Endodermal cell (in vitro differentiated cells): ENCODE measurements around the gene KDM8. TPM values are rescaled to one million over a fixed set of nuclear protein-coding genes. Genes with fewer than 3 reads are reported as not detected.

Experiments
- DNase-seq: peaks from one replicate; pipeline ENCODE4 v3.0.0-alpha.2; 2017
- H3K27ac ChIP-seq: 2 replicates; pipeline ENCODE4 v1.5.1; 2013; ENCODE audit warnings: mild to moderate bottlenecking, low read depth, low read length, moderate library complexity
- H3K27me3 ChIP-seq: 2 replicates; pipeline ENCODE4 v1.6.1; 2013; ENCODE audit warnings: mild to moderate bottlenecking, low read length, moderate library complexity; ENCODE audit not compliant: insufficient read depth, control insufficient read depth, poor library complexity, severe bottlenecking
- H3K36me3 ChIP-seq: 2 replicates; pipeline ENCODE4 v1.7.0; 2013; ENCODE audit warnings: mild to moderate bottlenecking, low read length, moderate library complexity; ENCODE audit not compliant: control insufficient read depth, insufficient read depth
- H3K4me1 ChIP-seq: one replicate; pipeline ENCODE4 v1.7.0; 2013; ENCODE audit warnings: low read length; ENCODE audit not compliant: control insufficient read depth, insufficient read depth
- H3K4me3 ChIP-seq: 2 replicates; pipeline ENCODE4 v1.5.1; 2013; ENCODE audit warnings: mild to moderate bottlenecking, low read length, moderate library complexity
- H3K9ac ChIP-seq: 2 replicates; pipeline ENCODE4 v1.6.1; 2013; ENCODE audit warnings: mild to moderate bottlenecking, low read length, moderate library complexity; ENCODE audit not compliant: poor library complexity, severe bottlenecking; ENCODE audit errors: extremely low read depth
- H3K9me3 ChIP-seq: 2 replicates; pipeline ENCODE4 v1.6.1; 2013; ENCODE audit warnings: mild to moderate bottlenecking, low read length, moderate library complexity; ENCODE audit not compliant: control insufficient read depth
- H3K27ac Mint-ChIP-seq: 2 replicates; pipeline ENCODE4 v1.8.0; 2020; ENCODE audit warnings: mixed read lengths
- H3K27me3 Mint-ChIP-seq: 2 replicates; pipeline ENCODE4 v1.8.0; 2021; ENCODE audit warnings: mild to moderate bottlenecking, mixed read lengths; ENCODE audit not compliant: insufficient read depth
- H3K36me3 Mint-ChIP-seq: 2 replicates; pipeline ENCODE4 v1.8.0; 2020; ENCODE audit warnings: low read depth, mixed read lengths
- H3K4me1 Mint-ChIP-seq: 2 replicates; pipeline ENCODE4 v1.8.0; 2020; ENCODE audit warnings: mixed read lengths
- H3K4me3 Mint-ChIP-seq: 2 replicates; pipeline ENCODE4 v1.8.0; 2020; ENCODE audit warnings: mild to moderate bottlenecking, moderate library complexity, mixed read lengths
- H3K9me3 Mint-ChIP-seq: 2 replicates; pipeline ENCODE4 v1.8.0; 2020; ENCODE audit warnings: mild to moderate bottlenecking, mixed read lengths
- CTCF ChIP-seq: fragments of 200-600 bp; sonication (generic); conservative IDR thresholded peaks from 2 replicates; pipeline ENCODE4 v1.5.0; 2021; ENCODE audit warnings: antibody characterized with exemption, mild to moderate bottlenecking
- WGBS, 2 experiments: methylation state at CpG; one replicate each; pipeline versions ENCODE4 v1.1.5 to v1.1.7; 2013; ENCODE audit warnings: missing lambda C conversion rate in 2 of 2, mixed read lengths in 1 of 2; ENCODE audit not compliant: insufficient coverage in 1 of 2, insufficient read length in 1 of 2; 5-methylcytosine and 5-hydroxymethylcytosine counted together
- total RNA-seq, 2 donors: library from RNA; stranded (reverse); fragmentation: NEBNext Ultra II Directional in 1 of 2; extraction: Animal tissue kit (Norgen Biotek cat#: 25700) in 1 of 2; gene quantifications; 2 replicates in 1 of 2; 3 replicates in 1 of 2; pipeline ENCODE4 v1.2.1, GENCODE V29; 2021

The KDM8 gene
- total RNA-seq, 2 donors from 2014 or later: 11.0 to 12.1 TPM

DNA sequence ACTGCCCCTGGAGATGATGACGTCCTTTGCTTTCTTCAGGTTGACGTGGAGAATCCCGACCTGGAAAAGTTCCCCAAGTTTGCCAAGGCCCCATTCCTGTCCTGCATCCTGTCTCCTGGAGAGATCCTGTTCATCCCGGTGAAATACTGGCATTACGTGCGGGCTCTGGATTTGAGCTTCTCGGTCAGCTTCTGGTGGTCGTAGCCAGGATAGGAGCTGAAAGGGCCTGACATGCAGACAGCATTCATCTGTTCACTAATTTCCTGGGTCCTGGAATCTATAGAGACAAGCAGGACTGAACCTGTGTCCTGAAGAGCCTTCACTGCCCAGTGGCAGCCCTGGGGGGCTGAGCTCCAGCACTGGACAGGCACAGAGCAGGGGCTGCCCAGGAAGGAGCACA lies 17.2 kb downstream of the KDM8 start:
- TF ChIP-seq CTCF: no peak
- Histone ChIP-seq H3K9ac (no peak overlapping the region), H3K27me3 (no peaks in the 10 kb centered on the region), H3K9me3 (no peaks in the 10 kb centered on the region), H3K27ac (no peak overlapping the region), H3K36me3 (peaks cover 4% of the 10 kb centered on the region), H3K4me1 (no peaks in the 10 kb centered on the region), H3K4me3 (no peak overlapping the region)
- Mint-ChIP-seq H3K4me1 (peaks cover 2% of the 10 kb centered on the region), H3K27ac (no peak overlapping the region), H3K27me3 (no peaks in the 10 kb centered on the region), H3K36me3 (peaks cover 11% of the 10 kb centered on the region), H3K9me3 (no peaks in the 10 kb centered on the region), H3K4me3 (no peak overlapping the region)
- no peak for DNase-seq
- 92 to 100% methylated on average over 7 to 8 of the region's 8 CpGs for WGBS, 2 experiments

GRCh38 chr16:27220991-27221390 lies 17.7 kb downstream of the KDM8 start:
- Mint-ChIP-seq H3K27me3 (no peaks in the 10 kb centered on the region), H3K36me3 (peaks cover 8% of the 10 kb centered on the region)
- 93 to 100% methylated on average over 9 to 16 of the region's 16 CpGs for WGBS, 2 experiments

DNA sequence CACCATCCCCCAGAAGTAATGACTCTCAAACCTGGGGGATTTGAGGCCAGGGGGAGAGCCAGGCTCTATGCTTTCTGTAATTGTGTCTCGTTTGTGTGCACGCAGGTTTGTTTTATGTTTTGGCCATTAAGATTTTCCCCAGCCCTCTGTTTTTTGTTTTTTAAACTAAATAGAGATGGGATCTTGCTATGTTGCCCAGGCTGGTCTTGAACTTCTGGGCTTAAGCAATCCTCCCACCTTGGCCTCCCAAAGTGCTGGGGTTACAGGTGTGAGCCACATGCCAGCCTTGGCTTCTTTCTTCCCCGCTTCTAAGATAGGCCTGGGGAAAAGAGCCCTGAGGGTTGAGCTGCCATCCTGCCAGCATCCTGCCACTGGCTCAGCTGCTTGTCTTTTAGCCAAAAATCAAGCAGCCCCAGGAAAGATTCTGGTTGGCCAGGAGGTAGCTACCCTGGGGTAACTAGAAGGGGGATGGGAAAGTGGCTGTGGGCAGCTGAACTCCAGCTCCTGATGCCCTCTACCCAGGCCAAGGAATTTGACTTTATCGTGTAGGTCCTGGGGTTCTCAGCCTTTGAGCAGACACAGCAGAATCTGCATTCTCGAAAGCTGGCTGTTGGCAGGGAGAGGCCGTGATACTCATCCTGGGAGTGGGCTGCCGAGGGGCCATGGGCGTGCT lies 18.4 kb downstream of the KDM8 start:
- Mint-ChIP-seq H3K4me3 (no peak overlapping the region), H3K27ac (no peak overlapping the region), H3K4me1 (peaks cover 2% of the 10 kb centered on the region), H3K9me3 (no peaks in the 10 kb centered on the region), H3K36me3 (peaks cover 6% of the 10 kb centered on the region), H3K27me3 (no peaks in the 10 kb centered on the region)
- Histone ChIP-seq H3K4me1 (no peaks in the 10 kb centered on the region), H3K36me3 (peaks cover 4% of the 10 kb centered on the region), H3K9me3 (no peaks in the 10 kb centered on the region), H3K4me3 (no peak overlapping the region), H3K27ac (no peak overlapping the region), H3K9ac (no peak overlapping the region), H3K27me3 (no peaks in the 10 kb centered on the region)
- DNase-seq: no peak
- TF ChIP-seq CTCF: no peak
- 88 to 92% methylated on average over 8 of the region's 8 CpGs for WGBS, 2 experiments

More at GRCh38 chr16:27220991-27221390, 17.7 kb downstream of the KDM8 start:
- DNase-seq: no peak
- no peak overlapping the region for H3K4me3 Mint-ChIP-seq
- H3K9ac ChIP-seq: no peak overlapping the region
- no peaks in the 10 kb centered on the region for H3K9me3 Mint-ChIP-seq
- H3K36me3 ChIP-seq: peaks cover 4% of the 10 kb centered on the region
- H3K4me1 Mint-ChIP-seq: peaks cover 2% of the 10 kb centered on the region
- no peaks in the 10 kb centered on the region for H3K27me3 ChIP-seq
- no peak overlapping the region for H3K4me3 ChIP-seq
- TF ChIP-seq CTCF: no peak
- H3K27ac ChIP-seq: no peak overlapping the region
- H3K27ac Mint-ChIP-seq: no peak overlapping the region
- H3K4me1 ChIP-seq: no peaks in the 10 kb centered on the region
- H3K9me3 ChIP-seq: no peaks in the 10 kb centered on the region
